H9 (cell line): ENCODE results near the gene BPGM. TPM values are rescaled to one million over a fixed set of nuclear protein-coding genes. Genes with fewer than 3 reads are reported as not detected.

Source experiments
- DNase-seq: peaks from one replicate; pipeline ENCODE4 v3.0.0-alpha.2; 2017
- H2AFZ ChIP-seq: one replicate; pipeline ENCODE4 v1.6.1; 2013; ENCODE audit warnings: mild to moderate bottlenecking, low read length, control low read depth, moderate library complexity
- H2AK5ac ChIP-seq: 2 replicates; pipeline ENCODE4 v1.6.1; 2013; ENCODE audit warnings: low read length, control low read depth, mixed read lengths; ENCODE audit not compliant: insufficient read length
- H2BK120ac ChIP-seq: one replicate; pipeline ENCODE4 v1.6.1; 2013; ENCODE audit warnings: low read depth, mild to moderate bottlenecking, low read length, control low read depth, inconsistent platforms; ENCODE audit not compliant: poor library complexity, severe bottlenecking
- H2BK12ac ChIP-seq: 2 replicates; pipeline ENCODE4 v1.6.1; 2013; ENCODE audit warnings: low read length, control low read depth, mixed read lengths, low read depth; ENCODE audit not compliant: insufficient read length
- H2BK15ac ChIP-seq: 2 replicates; pipeline ENCODE4 v1.6.1; 2013; ENCODE audit warnings: low read depth, low read length, control low read depth
- H2BK20ac ChIP-seq: one replicate; pipeline ENCODE4 v1.6.1; 2013; ENCODE audit warnings: low read depth, mild to moderate bottlenecking, low read length, control low read depth, inconsistent platforms; ENCODE audit not compliant: poor library complexity, severe bottlenecking
- H2BK5ac ChIP-seq: 2 replicates; pipeline ENCODE4 v1.6.1; 2013; ENCODE audit warnings: low read length, control low read depth, mixed read lengths; ENCODE audit not compliant: insufficient read length
- H3K14ac ChIP-seq: 2 replicates; pipeline ENCODE4 v1.6.1; 2013; ENCODE audit warnings: low read length, control low read depth; ENCODE audit not compliant: insufficient read depth
- H3K18ac ChIP-seq: 2 replicates; pipeline ENCODE4 v1.6.1; 2013; ENCODE audit warnings: low read depth, mild to moderate bottlenecking, mixed read lengths, low read length, control low read depth; ENCODE audit not compliant: insufficient read length
- H3K23ac ChIP-seq: 2 replicates; pipeline ENCODE4 v1.6.1; 2013; ENCODE audit warnings: low read length, control low read depth, mixed read lengths, low read depth; ENCODE audit not compliant: insufficient read length
- H3K23me2 ChIP-seq: 2 replicates; pipeline ENCODE4 v1.6.1; 2013; ENCODE audit warnings: low read depth, mild to moderate bottlenecking, mixed read lengths, low read length, control low read depth; ENCODE audit not compliant: insufficient read length, poor library complexity, severe bottlenecking
- H3K27ac ChIP-seq: 2 replicates; pipeline ENCODE4 v1.5.1; 2013; ENCODE audit warnings: low read length, control low read depth, mixed read lengths, low read depth; ENCODE audit not compliant: insufficient read length
- H3K27me3 ChIP-seq: 2 replicates; pipeline ENCODE4 v1.6.1; 2013; ENCODE audit warnings: low read length, control low read depth, inconsistent platforms; ENCODE audit not compliant: insufficient read depth
- H3K4ac ChIP-seq: 2 replicates; pipeline ENCODE4 v1.6.1; 2013; ENCODE audit warnings: low read depth, mild to moderate bottlenecking, control low read depth, inconsistent platforms, low read length, moderate library complexity
- H3K4me1 ChIP-seq: 2 replicates; pipeline ENCODE4 v1.6.1; 2013; ENCODE audit warnings: low read length, control low read depth, inconsistent platforms; ENCODE audit not compliant: insufficient read depth
- H3K4me2 ChIP-seq: 2 replicates; pipeline ENCODE4 v1.6.1; 2013; ENCODE audit warnings: low read length, control low read depth, mixed read lengths; ENCODE audit not compliant: insufficient read length, insufficient read depth
- H3K56ac ChIP-seq: 2 replicates; pipeline ENCODE4 v1.6.1; 2013; ENCODE audit warnings: low read depth, mild to moderate bottlenecking, mixed read lengths, low read length, control low read depth; ENCODE audit not compliant: insufficient read length
- H3K79me1 ChIP-seq: 2 replicates; pipeline ENCODE4 v1.6.1; 2013; ENCODE audit warnings: low read depth, mild to moderate bottlenecking, moderate library complexity, low read length, control low read depth, inconsistent platforms; ENCODE audit not compliant: insufficient read depth, poor library complexity, severe bottlenecking
- H3K79me2 ChIP-seq: 2 replicates; pipeline ENCODE4 v1.6.1; 2013; ENCODE audit warnings: low read length, control low read depth, inconsistent platforms; ENCODE audit not compliant: insufficient read depth
- H3K9ac ChIP-seq: 2 replicates; pipeline ENCODE4 v1.6.1; 2013; ENCODE audit warnings: low read length, control low read depth, mixed read lengths; ENCODE audit not compliant: insufficient read length; ENCODE audit errors: extremely low read depth
- H3K9me3 ChIP-seq: one replicate; pipeline ENCODE4 v1.6.1; 2013; ENCODE audit warnings: low read depth, low read length, inconsistent platforms; ENCODE audit not compliant: control insufficient read depth
- H3T11ph ChIP-seq: one replicate; pipeline ENCODE4 v1.6.1; 2013; ENCODE audit warnings: mild to moderate bottlenecking, low read length, control low read depth, inconsistent platforms
- H4K20me1 ChIP-seq: one replicate; pipeline ENCODE4 v1.6.1; 2013; ENCODE audit not compliant: control insufficient read depth, insufficient read length, insufficient read depth
- H4K5ac ChIP-seq: 2 replicates; pipeline ENCODE4 v1.6.1; 2013; ENCODE audit warnings: low read depth, mild to moderate bottlenecking, mixed read lengths, low read length, control low read depth; ENCODE audit not compliant: insufficient read length
- H4K8ac ChIP-seq: replicated peaks from 2 replicates; pipeline ENCODE4 v1.6.1; 2013; ENCODE audit warnings: low read length, control low read depth, mixed read lengths, low read depth; ENCODE audit not compliant: insufficient read length
- H4K91ac ChIP-seq: 2 replicates; pipeline ENCODE4 v1.6.1; 2013; ENCODE audit warnings: low read depth, mild to moderate bottlenecking, moderate library complexity, mixed read lengths, low read length, control low read depth; ENCODE audit not compliant: insufficient read length
- H3K27ac Mint-ChIP-seq, 3 experiments: 2 replicates in 2 of 3; 3 replicates in 1 of 3; pipeline ENCODE4 v1.8.0; 2020 to 2021; ENCODE audit warnings: mixed read lengths in 3 of 3, mild to moderate bottlenecking in 1 of 3, moderate library complexity in 1 of 3
- H3K27me3 Mint-ChIP-seq: 2 replicates; pipeline ENCODE4 v1.8.0; 2021; ENCODE audit warnings: low read depth, mild to moderate bottlenecking, moderate library complexity, mixed read lengths
- H3K36me3 Mint-ChIP-seq, 3 experiments: 2 replicates in 2 of 3; 3 replicates in 1 of 3; pipeline ENCODE4 v1.8.0; 2020 to 2021; ENCODE audit warnings: low read depth in 3 of 3, mixed read lengths in 3 of 3; ENCODE audit not compliant: insufficient read depth in 1 of 3
- H3K4me1 Mint-ChIP-seq, 2 experiments: 2 replicates each; pipeline ENCODE4 v1.8.0; 2020; ENCODE audit warnings: mixed read lengths in 2 of 2
- H3K4me3 Mint-ChIP-seq, 2 experiments: 2 replicates in 1 of 2; 3 replicates in 1 of 2; pipeline ENCODE4 v1.8.0; 2020 to 2021; ENCODE audit warnings: mild to moderate bottlenecking in 2 of 2, mixed read lengths in 2 of 2, moderate library complexity in 1 of 2
- H3K9me3 Mint-ChIP-seq, 2 experiments: 2 replicates in 1 of 2; 3 replicates in 1 of 2; pipeline ENCODE4 v1.8.0; 2020; ENCODE audit warnings: mild to moderate bottlenecking in 2 of 2, mixed read lengths in 2 of 2, moderate library complexity in 1 of 2
- CTCF ChIP-seq: fragments of 200-600 bp; sonication (generic); conservative IDR thresholded peaks from 3 replicates; pipeline ENCODE4 v1.8.0; 2021; ENCODE audit warnings: antibody characterized with exemption, mild to moderate bottlenecking
- WGBS: extraction: QIAGEN DNeasy Blood & Tissue Kit; methylation state at CpG from one replicate; pipeline ENCODE4 v1.1.7; 2013; ENCODE audit warnings: missing lambda C conversion rate, low lambda C conversion rate, mixed read lengths; ENCODE audit not compliant: insufficient read length; ENCODE audit errors: extremely low coverage; 5-methylcytosine and 5-hydroxymethylcytosine counted together
- total RNA-seq: library from RNA; stranded (reverse); gene quantifications from 2 replicates; pipeline ENCODE4 v1.2.1, GENCODE V29; 2021

BPGM gene
- total RNA-seq, 1 experiment from 2014 or later = 14.4 TPM

GRCh38 chr7:134698481-134698880 lies 51.8 kb downstream of the BPGM start:
- H3K18ac ChIP-seq = no peak overlapping the region
- no peaks in the 10 kb centered on the region for H3K9me3 Mint-ChIP-seq

More at GRCh38 chr7:134698481-134698880, 51.8 kb downstream of the BPGM start:
- H3K23ac ChIP-seq = no peak overlapping the region
- no peaks in the 10 kb centered on the region for H3K79me1 ChIP-seq
- no peaks in the 10 kb centered on the region for H3K9me3 ChIP-seq
- H4K20me1 ChIP-seq = no peaks in the 10 kb centered on the region
- DNase-seq = no peak
- no peaks in the 10 kb centered on the region for H3K23me2 ChIP-seq
- H3K9ac ChIP-seq = no peak overlapping the region
- H3K4me1 ChIP-seq = peaks cover 1% of the 10 kb centered on the region; the same call in 1 of the 2 replicates
- no peak overlapping the region for H4K5ac ChIP-seq
- H2BK5ac ChIP-seq = no peak overlapping the region
- H2BK120ac ChIP-seq = no peak overlapping the region
- H3K79me2 ChIP-seq = no peaks in the 10 kb centered on the region
- H3K4me3 Mint-ChIP-seq = no peak overlapping the region
- peaks cover 22 to 25% of the 10 kb centered on the region in 2 experiments for H3K4me1 Mint-ChIP-seq
- H4K8ac ChIP-seq = no peak overlapping the region
- H3K27ac ChIP-seq = no peak overlapping the region
- no peaks in the 10 kb centered on the region for H3K27me3 ChIP-seq
- no peak overlapping the region for H2AK5ac ChIP-seq
- H3K27me3 Mint-ChIP-seq = no peaks in the 10 kb centered on the region; the same call in 1 of the 2 replicates
- no peak overlapping the region for H2BK15ac ChIP-seq
- H3K27ac Mint-ChIP-seq = no peak overlapping the region
- TF ChIP-seq CTCF = no peak
- WGBS = no CpG with 5 or more reads among the region's 1 CpG
- no peak overlapping the region for H2BK12ac ChIP-seq
- H2BK20ac ChIP-seq = no peak overlapping the region
- H2AFZ ChIP-seq = no peak overlapping the region
- H3K56ac ChIP-seq = no peak overlapping the region
- H3K14ac ChIP-seq = no peak overlapping the region
- no peaks in the 10 kb centered on the region for H3K36me3 Mint-ChIP-seq
- no peak overlapping the region for H3K4ac ChIP-seq
- no peak overlapping the region for H4K91ac ChIP-seq
- no peak overlapping the region for H3T11ph ChIP-seq
- no peak overlapping the region for H3K4me2 ChIP-seq
